ENCODE measurements around the gene ASRGL1.

The ASRGL1 gene

GRCh38 chr11:62439785-62440602, 102.7 kb downstream of the ASRGL1 start:
- DNase-seq (ENCODE audit: low read depth, low spot score): peak; percentile 58
